A673 (cell line): Measurements from ENCODE around the gene ADGRD1. TPM values are rescaled to one million over a fixed set of nuclear protein-coding genes. Genes with fewer than 3 reads are reported as not detected.

Source experiments
- BruUV-seq: library from RNA; stranded (reverse); fragments of 400-500 nt; replicated peaks from 2 replicates; lab custom pipeline; 2021; lab: Mats Ljungman, UMichigan
- CTCF ChIA-PET: fragments of 300-600 bp; sonication (Branson Sonifier 250); formaldehyde crosslinking; loops from one replicate; lab custom pipeline; 2022; ENCODE audit warnings: antibody characterized with exemption; lab: Charles Lee
- POLR2A ChIA-PET: fragments of 300-600 bp; sonication (Branson Sonifier 250); formaldehyde crosslinking; loops from one replicate; lab custom pipeline; 2022; ENCODE audit warnings: antibody characterized with exemption; ENCODE audit not compliant: low non-redundant PET; lab: Charles Lee
- DNase-seq: peaks from one replicate; pipeline ENCODE4 v3.0.0-alpha.2; 2015; ENCODE audit warnings: low spot score
- H3K27ac ChIP-seq: fragments of 200-600 bp; sonication (generic); 2 replicates; pipeline ENCODE4 v1.5.1; 2016; ENCODE audit warnings: mixed run types, low read depth, mild to moderate bottlenecking, mixed read lengths, antibody characterized with exemption, low read length; ENCODE audit not compliant: poor library complexity, severe bottlenecking
- H3K27me3 ChIP-seq: fragments of 200-600 bp; sonication (generic); replicated peaks from 2 replicates; pipeline ENCODE4 v1.6.1; 2017; ENCODE audit warnings: mixed run types, low read depth, mild to moderate bottlenecking, mixed read lengths, antibody characterized with exemption, low read length; ENCODE audit not compliant: insufficient read depth, poor library complexity
- H3K36me3 ChIP-seq: fragments of 200-600 bp; sonication (generic); 2 replicates; pipeline ENCODE4 v1.6.1; 2016; ENCODE audit warnings: mixed run types, mild to moderate bottlenecking, mixed read lengths, antibody characterized with exemption, low read length; ENCODE audit not compliant: insufficient read depth, poor library complexity, severe bottlenecking
- H3K4me1 ChIP-seq: fragments of 200-600 bp; sonication (generic); 2 replicates; pipeline ENCODE4 v1.6.1; 2017; ENCODE audit warnings: mixed run types, mild to moderate bottlenecking, mixed read lengths, antibody characterized with exemption, low read length; ENCODE audit not compliant: insufficient read depth, poor library complexity, severe bottlenecking
- H3K4me3 ChIP-seq: fragments of 200-600 bp; sonication (generic); 2 replicates; pipeline ENCODE4 v1.5.1; 2016; ENCODE audit warnings: low read depth, mixed run types, mild to moderate bottlenecking, mixed read lengths, low read length; ENCODE audit not compliant: poor library complexity, severe bottlenecking
- H3K9me3 ChIP-seq: fragments of 200-600 bp; sonication (generic); 2 replicates; pipeline ENCODE4 v1.6.1; 2016; ENCODE audit warnings: mixed run types, low read depth, mild to moderate bottlenecking, mixed read lengths, antibody characterized with exemption, low read length; ENCODE audit not compliant: poor library complexity, severe bottlenecking
- EZH2 ChIP-seq: fragments of 200-600 bp; sonication (generic); IDR thresholded peaks from 2 replicates; pipeline ENCODE4 v1.6.1; 2017; ENCODE audit warnings: borderline replicate concordance, low read depth, mild to moderate bottlenecking, mixed read lengths, antibody characterized with exemption, low read length; ENCODE audit not compliant: poor library complexity, severe bottlenecking
- intact Hi-C: fragments of 100-400 bp; cut with micrococcal nuclease; formaldehyde crosslinking; loops from one replicate; pipeline ENCODE4 v1.10.0; 2022; ENCODE audit not compliant: unreplicated experiment
- total RNA-seq: library from RNA; stranded (reverse); gene quantifications from 2 replicates; pipeline ENCODE4 v1.2.3, GENCODE V29; 2021
- TF ChIP-seq, protein P1 (sequence below): fragments of 300-800, 200-600 bp; sonication (generic); conservative IDR thresholded peaks from 2 replicates; pipeline ENCODE4 v1.5.1; 2017; ENCODE audit warnings: low read depth, mild to moderate bottlenecking, antibody characterized with exemption, low read length, moderate library complexity, mixed read lengths

Gene ADGRD1
- total RNA-seq, 1 experiment from 2014 or later, result not detected

DNA sequence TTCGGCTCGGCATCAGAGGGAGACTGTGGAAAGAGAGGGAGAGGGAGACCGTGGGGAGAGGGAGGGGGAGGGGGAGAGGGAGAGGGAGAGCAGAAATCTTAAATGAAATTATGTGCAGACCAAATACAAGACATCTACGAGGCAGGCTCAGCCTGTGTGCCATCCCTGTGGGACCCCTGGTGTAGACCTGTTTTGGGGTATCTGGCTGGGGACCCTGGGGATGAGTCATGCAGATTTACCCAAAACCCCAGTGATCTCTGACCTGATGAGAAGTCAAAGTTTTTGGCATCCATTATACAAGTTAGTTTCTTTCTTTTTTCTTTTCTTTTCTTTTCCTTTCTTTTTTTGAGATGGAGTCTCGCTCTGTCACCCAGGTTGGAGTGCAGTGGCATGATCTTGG lies 44.4 kb downstream of the ADGRD1 start:
- CTCF ChIA-PET, result no interaction called here

GRCh38 chr12:131000000-131000486 lies 46.3 kb downstream of the ADGRD1 start:
- H3K4me1 ChIP-seq, result no peaks in the 10 kb centered on the region
- H3K27me3 ChIP-seq, result no peaks in the 10 kb centered on the region
- no peak for TF ChIP-seq EZH2
- TF ChIP-seq, protein P1, sequence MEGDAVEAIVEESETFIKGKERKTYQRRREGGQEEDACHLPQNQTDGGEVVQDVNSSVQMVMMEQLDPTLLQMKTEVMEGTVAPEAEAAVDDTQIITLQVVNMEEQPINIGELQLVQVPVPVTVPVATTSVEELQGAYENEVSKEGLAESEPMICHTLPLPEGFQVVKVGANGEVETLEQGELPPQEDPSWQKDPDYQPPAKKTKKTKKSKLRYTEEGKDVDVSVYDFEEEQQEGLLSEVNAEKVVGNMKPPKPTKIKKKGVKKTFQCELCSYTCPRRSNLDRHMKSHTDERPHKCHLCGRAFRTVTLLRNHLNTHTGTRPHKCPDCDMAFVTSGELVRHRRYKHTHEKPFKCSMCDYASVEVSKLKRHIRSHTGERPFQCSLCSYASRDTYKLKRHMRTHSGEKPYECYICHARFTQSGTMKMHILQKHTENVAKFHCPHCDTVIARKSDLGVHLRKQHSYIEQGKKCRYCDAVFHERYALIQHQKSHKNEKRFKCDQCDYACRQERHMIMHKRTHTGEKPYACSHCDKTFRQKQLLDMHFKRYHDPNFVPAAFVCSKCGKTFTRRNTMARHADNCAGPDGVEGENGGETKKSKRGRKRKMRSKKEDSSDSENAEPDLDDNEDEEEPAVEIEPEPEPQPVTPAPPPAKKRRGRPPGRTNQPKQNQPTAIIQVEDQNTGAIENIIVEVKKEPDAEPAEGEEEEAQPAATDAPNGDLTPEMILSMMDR, result no peak
- POLR2A ChIA-PET, result no interaction called here
- intact Hi-C loops, result no loop called here
- no peak overlapping the region for H3K4me3 ChIP-seq
- no peak overlapping the region for H3K27ac ChIP-seq
- BruUV-seq, result no TSS peak
- DNase-seq, result no peak
- CTCF ChIA-PET, result no interaction called here
- H3K36me3 ChIP-seq, result no peaks in the 10 kb centered on the region
- no peaks in the 10 kb centered on the region for H3K9me3 ChIP-seq

More for the DNA sequence above, 44.4 kb downstream of the ADGRD1 start:
- no peaks in the 10 kb centered on the region for H3K27me3 ChIP-seq
- POLR2A ChIA-PET, result no interaction called here
- H3K9me3 ChIP-seq, result no peaks in the 10 kb centered on the region
- no peak overlapping the region for H3K27ac ChIP-seq
- no peak overlapping the region for H3K4me3 ChIP-seq
- TF ChIP-seq EZH2, result no peak
- TF ChIP-seq, protein P1, result no peak
- H3K36me3 ChIP-seq, result no peaks in the 10 kb centered on the region
- no peak for DNase-seq
- no TSS peak for BruUV-seq
- intact Hi-C loops, result no loop called here
- no peaks in the 10 kb centered on the region for H3K4me1 ChIP-seq

DNA sequence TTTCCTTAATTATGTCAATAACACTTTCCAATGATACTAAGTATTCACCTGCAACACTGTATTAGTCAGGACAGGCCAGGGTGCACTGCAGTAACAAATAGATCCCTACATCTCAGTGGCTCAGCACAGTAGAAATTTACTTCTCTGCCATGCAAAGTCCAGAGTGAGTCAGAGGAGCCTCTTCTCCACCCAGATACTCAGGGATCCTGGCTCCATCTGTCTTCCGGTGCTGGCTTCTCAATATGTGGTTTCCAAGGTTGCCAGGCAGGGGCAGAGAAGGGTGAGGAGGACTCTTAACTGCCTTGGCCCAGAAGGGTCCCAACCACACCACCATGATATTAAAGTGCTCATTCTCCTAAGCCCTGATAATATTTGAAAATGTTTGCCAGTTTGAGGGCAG lies 47.8 kb downstream of the ADGRD1 start:
- Histone ChIP-seq H3K27me3 (no peaks in the 10 kb centered on the region), H3K9me3 (no peaks in the 10 kb centered on the region), H3K4me1 (no peaks in the 10 kb centered on the region), H3K4me3 (no peak overlapping the region), H3K27ac (no peak overlapping the region), H3K36me3 (no peaks in the 10 kb centered on the region)
- BruUV-seq, result no TSS peak
- intact Hi-C loops, result no loop called here
- ChIA-PET POLR2A (no interaction called here), CTCF (no interaction called here)
- TF ChIP-seq, protein P1, result no peak
- no peak for TF ChIP-seq EZH2
- no peak for DNase-seq
